NK-92 (cell line): ENCODE data around the gene TDRD1.

Experiments
- DNase-seq: peaks from one replicate; lab custom pipeline; 2025; ENCODE audit not compliant: unreplicated experiment; lab: John Stamatoyannopoulos, UW

The TDRD1 gene

DNA sequence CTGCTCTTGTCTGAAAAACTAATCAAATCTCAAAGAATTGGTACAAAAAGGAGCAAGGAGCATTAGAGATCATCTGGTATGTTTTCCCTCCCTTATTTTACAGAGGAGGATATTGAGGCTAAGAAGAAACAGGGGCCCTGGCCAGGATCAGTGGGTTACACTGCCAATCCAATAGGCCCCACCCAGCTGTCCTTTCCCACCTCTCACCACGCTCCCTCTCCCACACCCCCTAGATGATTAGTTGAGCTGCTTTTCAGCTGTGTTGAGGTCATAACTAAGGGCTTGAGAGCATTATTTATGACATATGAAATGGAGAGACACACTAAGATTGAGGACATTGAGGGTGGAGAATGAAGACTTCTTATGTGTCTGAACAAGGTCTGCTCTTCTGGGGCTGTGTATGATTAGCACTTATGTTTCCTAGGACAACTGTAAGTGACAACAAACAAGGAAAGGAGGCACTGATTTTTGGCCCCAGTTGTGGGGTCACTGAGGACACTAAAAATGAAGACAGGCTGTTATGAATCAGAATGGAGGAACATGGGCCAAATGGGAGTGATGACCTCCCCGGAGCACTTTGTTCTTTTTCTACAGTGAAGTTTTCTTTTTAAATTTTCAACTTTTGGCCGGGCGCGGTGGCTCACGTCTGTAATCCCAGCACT, 86.4 kb downstream of the TDRD1 start:
- no peak for DNase-seq

DNA sequence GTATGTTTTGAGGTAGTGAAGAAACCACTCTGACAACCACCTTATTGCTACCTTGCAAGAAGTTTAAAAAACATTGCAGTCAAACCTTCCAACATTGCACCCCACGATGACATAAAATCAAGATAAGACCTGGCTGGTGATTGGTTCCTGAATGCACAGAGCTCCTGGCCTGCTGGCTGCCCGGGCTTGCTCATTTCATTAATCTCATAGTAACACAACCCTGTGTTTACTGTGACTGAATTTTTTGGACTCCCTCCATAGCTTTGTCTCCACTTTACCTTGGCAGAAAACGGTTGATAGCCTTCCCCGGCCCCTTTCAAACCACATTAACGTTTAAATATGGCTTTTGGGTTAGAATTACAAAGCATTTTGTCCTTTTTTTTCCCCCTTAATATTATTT, 87.4 kb downstream of the TDRD1 start:
- no peak for DNase-seq

DNA sequence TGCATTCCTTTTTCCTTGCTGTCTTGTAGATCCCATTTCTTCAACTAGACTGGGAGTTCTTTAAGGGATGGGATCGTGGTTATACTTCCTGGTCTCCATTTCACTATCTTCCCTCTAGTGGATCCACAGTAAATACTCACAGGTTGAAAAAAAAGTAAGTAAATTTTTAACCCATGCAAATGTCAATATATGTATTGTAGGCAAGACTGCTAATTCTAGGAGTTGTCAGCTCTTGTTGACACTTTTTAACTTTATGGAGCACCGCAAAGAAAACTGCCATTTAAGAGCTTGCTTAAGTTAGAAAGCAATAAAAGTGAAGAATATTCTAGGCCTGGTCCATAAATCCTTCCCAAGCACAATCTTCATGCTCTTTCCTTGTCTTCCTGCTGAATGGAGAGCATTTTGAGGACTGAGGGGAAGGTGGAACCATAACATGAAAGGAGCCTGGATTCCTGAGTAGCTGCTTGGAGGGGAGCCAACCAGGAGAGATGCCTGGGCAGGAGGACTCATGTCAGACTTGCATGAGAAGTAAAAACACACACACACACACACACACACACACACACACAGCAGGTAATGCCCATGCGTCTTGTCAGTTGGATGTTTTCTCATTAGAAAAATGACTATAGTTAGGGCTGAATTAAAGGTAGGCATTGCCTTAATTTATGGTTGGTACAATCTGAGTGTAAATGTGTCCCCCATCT, 92.1 kb downstream of the TDRD1 start:
- DNase-seq = no peak

DNA sequence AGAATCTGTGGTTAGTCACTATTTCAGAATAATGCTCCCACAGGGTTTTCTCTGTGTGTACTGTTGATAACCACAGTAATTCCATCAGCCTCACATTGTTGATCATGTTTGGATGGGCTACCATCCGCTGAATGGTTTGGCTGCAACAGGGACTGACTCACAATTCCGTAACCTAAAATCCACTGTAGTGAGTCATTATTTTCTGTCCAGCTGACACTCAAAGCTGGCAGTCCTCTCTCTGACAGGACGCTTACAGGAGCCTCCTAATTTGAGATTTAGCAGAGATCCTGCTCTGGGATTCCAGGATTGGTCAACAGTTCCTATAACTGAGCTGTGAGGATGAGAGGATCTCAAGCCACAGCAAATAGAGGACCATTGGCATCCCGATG, 92.6 kb downstream of the TDRD1 start:
- DNase-seq = no peak

DNA sequence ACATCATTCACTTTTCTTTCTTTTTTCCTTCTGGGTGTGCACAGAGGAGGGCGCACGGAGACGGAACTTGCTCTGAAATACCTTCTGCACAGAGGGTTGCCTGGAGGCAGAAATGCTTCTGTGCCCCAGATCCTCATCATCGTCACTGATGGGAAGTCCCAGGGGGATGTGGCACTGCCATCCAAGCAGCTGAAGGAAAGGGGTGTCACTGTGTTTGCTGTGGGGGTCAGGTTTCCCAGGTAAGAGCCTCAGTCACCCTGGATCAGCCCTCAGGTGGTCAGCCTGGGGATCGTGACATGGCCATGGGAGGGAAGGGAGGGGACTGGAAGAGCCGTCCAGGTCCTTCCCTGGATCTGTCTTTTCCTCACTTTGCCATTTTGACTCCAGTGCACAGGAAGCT, 93.5 kb downstream of the TDRD1 start:
- no peak for DNase-seq

DNA sequence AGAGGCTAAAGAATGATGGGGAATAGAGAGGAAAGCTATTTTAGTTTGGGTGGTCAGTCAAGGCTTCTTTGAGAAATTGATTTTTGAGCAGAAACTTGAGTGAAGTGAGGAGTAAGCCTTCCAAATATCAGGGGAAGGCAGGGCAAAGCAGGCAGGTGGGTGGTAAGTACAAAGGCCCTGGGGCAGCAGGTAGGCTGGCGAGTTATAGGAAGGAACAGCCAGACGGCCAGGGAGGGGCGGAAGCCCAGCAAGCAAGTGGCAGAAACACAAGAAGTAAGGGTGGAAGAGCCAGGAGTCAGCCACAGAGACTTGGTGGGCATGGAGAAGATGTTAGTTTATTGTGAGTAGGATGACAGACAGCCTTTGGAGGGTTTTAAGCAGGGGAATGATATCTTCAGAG, 94.8 kb downstream of the TDRD1 start:
- no peak for DNase-seq

DNA sequence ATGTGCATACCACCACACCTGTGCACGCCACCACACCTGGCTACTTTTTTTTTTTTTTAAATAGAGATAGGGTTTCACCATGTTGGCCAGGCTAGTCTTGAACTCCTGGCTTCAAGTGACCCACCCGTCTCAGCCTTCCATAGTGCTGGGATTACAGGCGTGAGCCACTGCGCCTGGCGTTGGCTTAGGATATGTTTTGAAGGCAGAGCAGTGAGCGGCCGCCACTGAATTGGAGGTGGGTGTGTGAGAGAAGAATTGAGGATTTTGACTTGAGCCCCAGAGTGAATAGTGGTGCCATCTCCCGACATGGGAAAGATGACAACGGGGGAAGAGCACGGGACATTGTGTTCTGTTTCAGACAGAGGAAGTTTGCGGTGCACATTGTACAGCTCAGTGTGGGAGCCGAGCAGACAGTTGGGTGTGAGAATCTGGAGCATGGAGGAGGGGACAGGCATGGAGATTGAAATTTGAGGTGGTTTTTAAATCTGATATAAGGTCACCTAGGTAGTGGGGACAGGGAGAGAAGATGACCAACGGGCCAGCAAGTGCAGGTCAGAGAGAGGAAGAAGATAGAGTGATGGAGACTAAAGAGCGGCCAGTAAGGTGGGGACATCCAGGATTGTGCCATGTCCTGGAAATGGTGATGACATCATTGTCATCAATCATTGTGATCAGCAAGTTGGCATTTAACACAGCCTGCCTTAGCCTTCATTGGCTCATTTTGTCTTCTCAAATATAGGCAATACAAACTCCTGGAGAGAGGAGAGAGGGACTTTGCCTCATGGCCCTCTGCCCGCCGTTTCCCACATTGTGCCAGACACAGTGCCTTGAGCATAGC, 95.7 kb downstream of the TDRD1 start:
- no peak for DNase-seq

DNA sequence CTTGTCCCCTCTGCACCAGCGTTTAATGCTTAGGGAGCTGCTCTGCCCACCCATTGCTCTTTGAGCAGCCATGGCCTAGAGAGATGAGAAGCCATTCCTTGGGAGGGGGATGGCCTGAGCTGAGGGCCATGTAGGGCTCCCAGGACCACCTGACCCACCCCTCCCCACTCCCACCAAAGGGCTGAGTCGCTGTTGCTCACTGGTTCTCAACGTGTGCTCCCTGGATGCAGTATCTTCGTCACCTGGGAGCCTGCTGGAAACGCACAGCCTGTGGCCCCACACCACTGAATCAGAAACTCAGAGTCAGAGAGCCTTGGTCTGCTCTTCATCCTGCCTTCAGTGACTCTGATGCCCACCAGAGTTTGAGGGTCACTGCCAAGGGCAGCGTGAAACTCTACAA, 96.9 kb downstream of the TDRD1 start:
- no peak for DNase-seq

DNA sequence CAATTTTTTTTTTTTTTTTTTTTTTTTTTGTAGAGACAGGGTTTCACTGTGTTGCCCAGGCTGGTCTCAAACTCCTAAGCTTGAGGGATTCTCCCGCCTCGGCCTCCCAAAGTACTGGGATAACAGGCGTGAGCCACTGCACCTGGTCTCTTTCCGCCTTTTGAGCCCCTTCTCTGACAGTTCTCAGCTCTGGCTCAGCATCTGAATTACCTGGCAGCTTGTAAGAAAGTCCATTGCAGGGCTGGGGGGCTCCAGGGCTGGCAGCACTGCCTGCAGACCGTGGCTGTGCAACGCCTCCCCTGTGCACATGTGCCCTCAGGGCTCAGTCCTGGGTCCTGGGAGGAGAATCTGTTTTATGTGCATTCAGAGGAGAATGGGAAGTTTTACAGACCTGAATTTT, 97.5 kb downstream of the TDRD1 start:
- DNase-seq = no peak

DNA sequence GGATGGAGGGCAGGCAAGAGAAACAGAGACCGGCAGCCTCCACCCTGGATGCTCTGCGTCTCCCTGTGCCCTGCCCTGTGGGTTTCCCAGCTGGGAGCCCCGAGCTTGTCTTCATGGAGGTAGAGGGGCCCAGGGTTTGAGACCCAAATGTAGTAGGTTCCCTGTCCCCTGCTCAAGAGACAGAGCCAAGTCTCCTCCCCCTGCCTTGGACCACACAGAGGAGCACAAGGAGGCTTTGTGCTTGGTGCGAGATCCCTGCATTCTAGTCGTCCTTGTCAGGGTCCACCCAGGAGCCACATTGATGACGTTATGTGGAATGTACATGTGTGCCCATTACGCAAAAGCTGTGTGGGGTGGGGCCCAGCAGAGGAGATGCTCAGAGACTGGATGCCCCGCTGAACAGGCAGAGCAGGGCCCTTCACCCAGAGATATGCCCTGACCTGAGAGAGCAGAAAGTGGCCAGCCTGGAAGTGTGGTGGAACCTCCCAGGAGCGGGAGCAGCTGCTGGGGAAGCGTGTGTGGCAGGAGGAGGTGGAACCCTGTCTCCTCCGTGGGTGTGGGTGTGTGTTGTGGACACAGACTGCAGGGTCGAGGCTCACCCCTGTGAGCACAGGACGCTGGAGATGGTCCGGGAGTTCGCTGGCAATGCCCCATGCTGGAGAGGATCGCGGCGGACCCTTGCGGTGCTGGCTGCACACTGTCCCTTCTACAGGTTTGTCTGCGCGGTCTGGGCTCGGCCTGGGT, 99.2 kb downstream of the TDRD1 start:
- DNase-seq = no peak

DNA sequence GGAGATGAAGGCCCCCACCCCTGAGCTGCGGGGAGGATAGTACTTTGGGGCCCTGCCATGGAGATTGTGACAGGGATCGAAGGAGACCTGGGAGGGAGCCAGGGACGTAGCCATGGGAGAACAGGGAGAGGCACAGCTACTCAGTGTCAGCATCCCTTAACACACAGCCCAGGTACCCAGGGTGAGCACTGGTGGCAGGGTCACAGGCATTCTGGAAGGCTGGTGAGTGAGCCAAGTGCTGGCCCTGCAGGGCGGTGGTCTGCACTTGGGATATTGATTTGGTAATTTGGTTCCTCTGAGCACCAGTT, 99.7 kb downstream of the TDRD1 start:
- no peak for DNase-seq

DNA sequence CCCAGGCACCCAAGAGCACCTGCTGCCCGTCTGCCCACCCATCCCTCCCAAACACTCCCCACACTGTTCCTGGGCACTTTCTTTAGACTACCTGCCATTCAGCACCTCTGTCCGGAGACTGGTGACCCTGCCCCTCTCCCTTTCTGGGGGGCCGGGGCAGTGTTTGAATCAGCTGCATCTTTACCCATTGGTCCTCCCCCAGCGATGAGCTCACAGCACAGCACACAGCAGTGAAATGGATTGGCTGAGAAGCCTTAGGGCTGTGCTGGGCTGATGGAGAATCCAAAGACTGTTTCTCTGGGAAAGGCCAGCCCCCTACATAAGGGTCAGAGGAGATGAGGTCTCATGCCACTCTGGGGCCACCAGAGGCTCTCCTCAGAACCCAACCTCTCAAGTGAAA, 100.1 kb downstream of the TDRD1 start:
- no peak for DNase-seq

DNA sequence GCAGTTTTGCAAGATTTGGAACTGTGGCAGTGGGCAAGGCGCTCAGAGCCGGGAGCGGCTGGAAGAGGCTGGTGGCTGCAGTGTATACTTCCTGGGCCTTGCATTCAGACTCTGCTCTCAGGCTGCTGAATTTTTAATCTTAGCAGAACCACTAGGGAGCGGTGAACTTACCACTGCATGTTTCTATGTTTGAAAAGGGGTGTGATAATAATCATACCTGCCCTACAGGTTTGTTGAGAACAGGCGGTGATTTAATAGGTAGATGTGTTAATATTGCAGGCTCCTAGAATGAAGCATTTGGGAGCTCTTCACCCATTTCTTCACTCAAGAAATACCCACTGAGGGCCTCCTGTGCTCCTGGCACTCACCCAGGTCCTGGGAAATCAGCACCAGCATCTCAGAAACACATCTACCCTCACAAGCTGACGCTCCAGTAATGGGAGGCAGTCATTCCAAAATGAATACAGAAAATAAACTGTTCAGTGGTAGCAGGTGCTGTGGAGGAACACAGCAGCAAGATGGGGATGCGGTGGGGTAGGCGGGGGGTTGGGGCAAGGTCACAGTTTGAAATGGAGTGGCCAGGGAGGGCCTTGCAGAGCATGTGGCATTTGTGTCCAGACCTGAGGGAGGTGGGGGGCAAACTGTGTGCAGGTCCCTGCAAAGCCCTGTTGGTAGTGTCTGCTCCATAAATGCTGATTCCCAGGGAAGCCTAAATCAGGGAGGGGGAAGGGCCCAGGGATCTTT, 100.9 kb downstream of the TDRD1 start:
- DNase-seq = no peak

DNA sequence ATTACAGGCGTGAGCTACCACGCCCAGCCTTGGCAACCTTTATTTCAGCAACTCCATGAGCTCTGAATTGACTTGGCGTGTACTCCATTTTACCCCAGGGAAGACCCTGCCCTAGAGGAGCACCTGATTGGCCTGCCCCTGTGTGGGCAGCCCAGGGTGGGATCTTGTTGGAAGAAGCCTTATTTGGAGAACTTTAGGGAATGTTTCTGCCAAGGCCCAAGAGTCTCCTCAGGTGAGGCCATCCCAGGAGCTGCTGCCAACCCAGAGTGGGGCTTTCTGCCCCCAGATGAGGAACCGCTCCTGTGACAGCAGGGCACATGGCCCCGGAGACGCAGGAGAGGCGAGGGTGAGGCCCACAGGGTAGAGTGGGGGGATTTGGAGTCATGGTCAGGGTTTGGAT, 101.9 kb downstream of the TDRD1 start:
- no peak for DNase-seq

DNA sequence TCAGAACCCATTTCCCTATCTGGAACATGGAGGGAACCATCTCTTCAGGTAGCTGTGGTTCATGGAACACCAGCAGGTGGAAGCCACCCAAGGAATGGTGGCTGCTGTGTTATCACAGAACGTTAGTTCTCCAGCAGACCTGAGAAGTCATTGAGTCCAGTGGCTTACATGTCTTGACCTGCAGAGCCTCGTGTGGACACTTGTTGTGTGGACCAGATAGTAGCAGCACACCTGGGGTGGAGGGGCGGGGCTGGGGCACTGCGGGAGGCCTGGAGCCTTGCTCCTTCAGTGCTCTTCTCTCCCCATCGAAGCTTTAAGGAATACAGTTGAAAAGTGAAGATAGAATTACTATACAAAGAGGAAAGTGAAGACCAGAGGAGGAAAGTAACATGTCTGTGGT, 102.3 kb downstream of the TDRD1 start:
- DNase-seq = no peak
